ENCODE results near the gene MAPKAPK3.

DNA sequence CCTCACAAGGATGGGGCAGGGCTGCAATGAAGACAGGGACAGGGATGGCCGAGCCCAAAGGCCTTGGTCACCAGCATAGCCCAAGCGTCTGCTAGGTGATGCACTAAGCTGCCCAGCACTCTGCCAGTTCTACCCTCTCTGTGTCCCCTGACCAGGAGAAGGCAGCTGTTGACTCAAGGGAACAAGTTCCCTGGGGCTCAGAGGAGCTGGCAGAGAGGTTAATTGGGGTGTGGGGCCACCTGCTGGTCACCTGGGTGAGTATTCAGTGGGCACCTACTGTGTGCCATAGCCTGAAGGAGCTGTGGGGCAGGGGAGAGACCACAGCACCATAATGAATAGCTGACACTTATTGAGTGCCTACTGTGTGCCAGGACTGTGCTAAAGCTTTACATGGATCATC lies 35.8 kb downstream of the MAPKAPK3 start:
- TF ChIP-seq, protein P1, sequence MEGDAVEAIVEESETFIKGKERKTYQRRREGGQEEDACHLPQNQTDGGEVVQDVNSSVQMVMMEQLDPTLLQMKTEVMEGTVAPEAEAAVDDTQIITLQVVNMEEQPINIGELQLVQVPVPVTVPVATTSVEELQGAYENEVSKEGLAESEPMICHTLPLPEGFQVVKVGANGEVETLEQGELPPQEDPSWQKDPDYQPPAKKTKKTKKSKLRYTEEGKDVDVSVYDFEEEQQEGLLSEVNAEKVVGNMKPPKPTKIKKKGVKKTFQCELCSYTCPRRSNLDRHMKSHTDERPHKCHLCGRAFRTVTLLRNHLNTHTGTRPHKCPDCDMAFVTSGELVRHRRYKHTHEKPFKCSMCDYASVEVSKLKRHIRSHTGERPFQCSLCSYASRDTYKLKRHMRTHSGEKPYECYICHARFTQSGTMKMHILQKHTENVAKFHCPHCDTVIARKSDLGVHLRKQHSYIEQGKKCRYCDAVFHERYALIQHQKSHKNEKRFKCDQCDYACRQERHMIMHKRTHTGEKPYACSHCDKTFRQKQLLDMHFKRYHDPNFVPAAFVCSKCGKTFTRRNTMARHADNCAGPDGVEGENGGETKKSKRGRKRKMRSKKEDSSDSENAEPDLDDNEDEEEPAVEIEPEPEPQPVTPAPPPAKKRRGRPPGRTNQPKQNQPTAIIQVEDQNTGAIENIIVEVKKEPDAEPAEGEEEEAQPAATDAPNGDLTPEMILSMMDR (IDR thresholded peaks at IDR 0.05; ENCODE audit: poor library complexity, severe bottlenecking), result no peak
- TF ChIP-seq, protein P2, sequence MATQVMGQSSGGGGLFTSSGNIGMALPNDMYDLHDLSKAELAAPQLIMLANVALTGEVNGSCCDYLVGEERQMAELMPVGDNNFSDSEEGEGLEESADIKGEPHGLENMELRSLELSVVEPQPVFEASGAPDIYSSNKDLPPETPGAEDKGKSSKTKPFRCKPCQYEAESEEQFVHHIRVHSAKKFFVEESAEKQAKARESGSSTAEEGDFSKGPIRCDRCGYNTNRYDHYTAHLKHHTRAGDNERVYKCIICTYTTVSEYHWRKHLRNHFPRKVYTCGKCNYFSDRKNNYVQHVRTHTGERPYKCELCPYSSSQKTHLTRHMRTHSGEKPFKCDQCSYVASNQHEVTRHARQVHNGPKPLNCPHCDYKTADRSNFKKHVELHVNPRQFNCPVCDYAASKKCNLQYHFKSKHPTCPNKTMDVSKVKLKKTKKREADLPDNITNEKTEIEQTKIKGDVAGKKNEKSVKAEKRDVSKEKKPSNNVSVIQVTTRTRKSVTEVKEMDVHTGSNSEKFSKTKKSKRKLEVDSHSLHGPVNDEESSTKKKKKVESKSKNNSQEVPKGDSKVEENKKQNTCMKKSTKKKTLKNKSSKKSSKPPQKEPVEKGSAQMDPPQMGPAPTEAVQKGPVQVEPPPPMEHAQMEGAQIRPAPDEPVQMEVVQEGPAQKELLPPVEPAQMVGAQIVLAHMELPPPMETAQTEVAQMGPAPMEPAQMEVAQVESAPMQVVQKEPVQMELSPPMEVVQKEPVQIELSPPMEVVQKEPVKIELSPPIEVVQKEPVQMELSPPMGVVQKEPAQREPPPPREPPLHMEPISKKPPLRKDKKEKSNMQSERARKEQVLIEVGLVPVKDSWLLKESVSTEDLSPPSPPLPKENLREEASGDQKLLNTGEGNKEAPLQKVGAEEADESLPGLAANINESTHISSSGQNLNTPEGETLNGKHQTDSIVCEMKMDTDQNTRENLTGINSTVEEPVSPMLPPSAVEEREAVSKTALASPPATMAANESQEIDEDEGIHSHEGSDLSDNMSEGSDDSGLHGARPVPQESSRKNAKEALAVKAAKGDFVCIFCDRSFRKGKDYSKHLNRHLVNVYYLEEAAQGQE (IDR thresholded peaks at IDR 0.05; ENCODE audit: borderline replicate concordance), result no peak
- no peak for TF ChIP-seq EZH2 (IDR thresholded peaks at IDR 0.05; ENCODE audit: borderline replicate concordance, insufficient read depth, low read length, poor library complexity, severe bottlenecking)
- no peak for TF ChIP-seq EP300 (conservative IDR thresholded peaks at IDR 0.05; ENCODE audit: poor library complexity, severe bottlenecking)
- no peak for TF ChIP-seq TAF1 (IDR thresholded peaks at IDR 0.05; ENCODE audit: low read depth)
